ENCODE results near the gene KCNQ1.

The KCNQ1 gene

GRCh38 chr11:2699531-2700414 lies 255.0 kb downstream of the KCNQ1 start, which contains the start of gene KCNQ1OT1:
Gene KCNQ1OT1, minus strand, starts transcription at chr11:2699994.
- peak; percentile 98 for DNase-seq (ENCODE audit: low spot score)

- DNase-seq (ENCODE audit: low spot score): peak; percentile 49
Measured at GRCh38 chr11:2700415-2701211, 255.8 kb downstream of the KCNQ1 start.

GRCh38 chr11:2701230-2701629 lies 256.4 kb downstream of the KCNQ1 start:
- DNase-seq (ENCODE audit: low spot score): no peak

DNA sequence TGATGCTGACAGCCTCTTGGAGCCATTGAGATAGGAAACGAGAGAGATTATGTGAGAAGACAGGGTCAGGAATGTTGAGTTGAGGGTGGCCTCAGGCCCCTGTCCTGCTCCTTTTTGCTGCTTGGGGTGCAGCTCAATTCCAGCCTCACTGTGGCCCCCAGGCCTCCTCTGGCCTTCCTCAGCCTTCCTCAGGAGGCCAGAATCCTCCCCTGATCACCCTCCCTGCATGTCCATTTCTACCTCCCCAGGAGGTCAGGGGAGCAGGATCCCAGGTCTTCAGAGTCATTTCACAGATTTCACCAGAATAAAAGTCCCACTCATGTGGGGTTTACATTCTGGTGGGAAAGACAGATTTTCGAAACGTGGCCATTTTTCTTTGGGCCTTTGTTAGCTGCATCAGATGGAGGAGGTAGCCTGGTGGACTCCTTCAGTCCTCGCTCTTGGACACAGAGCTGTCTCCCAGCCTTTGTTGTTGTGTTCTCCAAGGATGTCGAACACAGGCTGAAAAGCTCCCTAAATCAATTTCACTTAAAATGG lies 257.2 kb downstream of the KCNQ1 start:
- DNase-seq (ENCODE audit: low spot score): no peak

GRCh38 chr11:2702771-2703362 lies 258.1 kb downstream of the KCNQ1 start:
- no peak for DNase-seq (ENCODE audit: low spot score)

DNA sequence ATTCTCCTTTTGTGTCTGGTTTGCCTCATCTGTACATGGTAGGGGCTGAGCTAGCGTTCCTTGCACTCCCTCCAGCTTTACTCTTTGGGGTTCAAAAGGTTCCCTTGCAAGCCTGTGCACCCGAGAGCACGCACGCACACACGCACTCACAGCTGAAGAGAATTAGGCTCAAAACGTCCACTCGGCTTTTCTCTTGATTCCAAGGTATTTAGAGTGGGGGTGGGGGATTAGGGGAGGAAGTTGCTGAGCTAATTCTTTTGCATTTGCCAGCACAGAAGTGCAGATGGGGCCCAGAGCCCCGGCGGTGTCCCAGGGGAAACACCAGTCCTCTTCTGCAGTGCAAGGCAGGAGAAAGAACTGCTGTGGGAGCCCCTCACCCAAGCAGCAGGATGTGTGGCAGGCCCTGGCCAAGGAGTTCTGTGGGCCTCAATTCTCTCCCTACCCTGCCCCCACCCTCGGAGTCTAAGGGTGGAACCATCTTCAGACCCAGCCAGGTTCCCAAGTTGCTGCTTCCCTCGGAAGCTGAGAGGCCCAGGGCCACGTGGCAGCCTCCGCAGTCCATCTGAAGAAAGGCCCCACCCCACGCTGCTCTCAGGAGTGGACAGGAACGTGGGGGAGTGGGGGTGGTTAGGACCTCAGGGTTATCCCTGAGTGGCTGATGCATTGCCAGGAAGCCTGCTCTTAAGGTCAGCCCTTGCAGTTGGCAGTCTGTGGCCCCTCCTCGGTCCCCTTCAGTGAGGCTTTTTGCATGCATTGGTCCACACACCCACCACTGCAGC lies 258.7 kb downstream of the KCNQ1 start:
- DNase-seq (ENCODE audit: low spot score): no peak

GRCh38 chr11:2704356-2704755 lies 259.5 kb downstream of the KCNQ1 start:
- DNase-seq (ENCODE audit: low spot score): no peak

- DNase-seq (ENCODE audit: low spot score): no peak
Measured at GRCh38 chr11:2704896-2705606, 260.2 kb downstream of the KCNQ1 start.

DNA sequence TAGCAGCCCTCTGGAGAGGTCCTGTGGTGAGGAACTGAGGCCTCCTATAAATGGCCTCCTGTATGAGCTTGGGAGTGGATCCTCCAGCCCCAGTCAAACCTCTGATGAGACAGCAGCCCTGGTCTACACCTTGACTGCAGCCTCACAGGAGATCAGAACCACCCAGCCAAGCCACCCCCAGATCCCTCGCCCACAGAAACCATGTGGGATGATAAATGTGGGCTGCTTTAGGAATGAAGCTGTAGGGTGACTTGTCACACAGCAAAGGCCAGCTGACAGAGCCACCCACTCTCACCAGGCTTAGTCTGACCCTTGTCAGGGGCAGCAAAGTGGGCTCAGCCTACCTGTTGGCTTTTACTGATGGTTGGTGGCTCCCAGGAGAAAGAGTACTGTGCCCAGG lies 261.5 kb downstream of the KCNQ1 start:
- no peak for DNase-seq (ENCODE audit: low spot score)

GRCh38 chr11:2707736-2708135 lies 262.9 kb downstream of the KCNQ1 start:
- DNase-seq (ENCODE audit: low spot score): no peak

GRCh38 chr11:2708151-2708581 lies 263.4 kb downstream of the KCNQ1 start:
- DNase-seq (ENCODE audit: low spot score): peak; percentile 45

GRCh38 chr11:2708757-2709281 lies 264.0 kb downstream of the KCNQ1 start:
- DNase-seq (ENCODE audit: low spot score): no peak

- no peak for DNase-seq (ENCODE audit: low spot score)
Measured at GRCh38 chr11:2709429-2709828, 264.6 kb downstream of the KCNQ1 start.

GRCh38 chr11:2711161-2711560 lies 266.4 kb downstream of the KCNQ1 start:
- no peak for DNase-seq (ENCODE audit: low spot score)

- DNase-seq (ENCODE audit: low spot score): no peak
Measured at GRCh38 chr11:2713094-2713493, 268.3 kb downstream of the KCNQ1 start.

DNA sequence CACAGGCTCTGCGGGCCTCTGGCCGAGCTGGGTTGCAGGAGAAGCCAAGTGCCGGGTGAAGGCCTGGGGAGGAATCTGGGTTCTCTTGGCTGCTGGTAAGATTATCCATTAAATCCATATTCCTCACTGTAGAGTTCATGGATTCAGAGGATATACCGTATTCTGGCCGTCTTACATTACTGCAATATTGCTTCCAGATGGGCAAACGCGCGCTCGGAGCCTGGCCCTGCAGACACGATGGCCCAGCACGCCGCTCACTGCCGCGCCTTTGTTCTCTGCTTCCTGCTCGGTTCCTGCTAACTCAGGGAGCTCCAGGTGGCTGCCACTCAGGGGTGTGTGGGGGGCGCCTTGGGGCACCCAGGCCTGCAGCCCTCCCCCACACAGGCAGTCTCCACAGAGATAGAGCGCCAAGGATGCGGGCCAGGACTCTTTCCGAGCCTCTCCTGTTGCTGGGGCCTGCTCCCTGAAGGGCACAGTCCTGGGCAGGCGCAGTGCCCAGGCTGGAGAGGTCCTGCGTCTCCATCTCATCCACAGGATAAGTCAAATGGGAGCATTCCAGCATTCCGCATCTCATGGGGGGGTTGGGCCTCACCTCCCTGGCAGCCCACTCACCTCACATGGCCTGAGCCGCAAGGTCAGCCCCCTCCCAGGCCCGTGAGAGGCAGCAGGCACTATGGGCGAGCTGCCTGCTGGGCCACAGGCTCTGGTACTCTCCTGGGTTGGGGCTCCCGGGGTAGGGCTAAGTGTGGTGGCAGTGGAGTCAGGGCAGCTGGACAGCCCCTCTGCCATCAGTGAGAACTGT lies 269.1 kb downstream of the KCNQ1 start:
- DNase-seq (ENCODE audit: low spot score): no peak

DNA sequence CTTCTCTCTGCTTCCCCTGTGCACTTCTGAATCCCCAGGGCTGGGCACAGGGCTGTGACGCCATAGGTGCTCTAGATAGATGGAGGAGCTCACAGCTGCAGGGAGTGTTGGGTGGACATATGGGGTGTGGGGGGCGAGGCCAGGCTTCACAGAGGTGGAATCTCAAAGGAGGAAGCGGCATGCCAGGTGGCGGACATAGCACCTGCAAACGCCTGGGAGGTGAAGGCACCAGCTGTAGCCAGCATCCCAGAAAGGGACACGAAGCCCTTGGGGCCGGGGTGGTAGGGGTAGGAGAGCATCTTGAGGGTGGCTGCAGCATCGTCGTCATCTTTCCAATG lies 269.6 kb downstream of the KCNQ1 start:
- DNase-seq (ENCODE audit: low spot score): no peak

GRCh38 chr11:2714871-2715270 lies 270.1 kb downstream of the KCNQ1 start:
- DNase-seq (ENCODE audit: low spot score): no peak

DNA sequence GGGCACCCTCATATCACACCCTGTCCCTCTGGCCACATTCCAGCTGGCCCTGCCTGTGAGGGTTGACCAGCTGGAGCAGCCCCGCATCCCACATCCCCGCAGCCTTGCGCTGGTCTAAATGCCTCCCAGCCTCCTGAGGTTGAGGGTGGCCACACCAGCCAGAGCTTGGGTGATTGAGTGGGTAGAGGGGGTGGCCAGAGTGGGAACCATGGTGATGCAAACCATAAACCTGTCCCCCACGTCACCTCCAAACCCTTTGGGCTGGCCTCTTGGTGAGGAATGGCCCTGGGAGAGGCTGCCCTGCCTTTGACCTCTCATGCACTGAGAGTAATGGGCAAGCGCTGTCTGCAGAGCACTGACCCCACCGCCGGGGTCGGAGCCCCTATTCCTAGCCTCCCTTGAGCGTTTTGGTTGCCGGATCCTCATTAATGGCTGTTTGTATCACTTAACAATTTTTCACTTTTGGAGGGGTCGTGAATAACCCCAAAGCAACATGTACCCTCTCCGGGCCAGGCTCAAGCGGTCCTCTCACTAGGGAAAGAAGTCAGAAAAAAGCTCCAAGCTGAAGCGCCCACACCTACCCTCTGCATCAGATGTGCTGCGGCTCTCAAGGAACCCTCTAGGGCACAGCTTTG lies 271.0 kb downstream of the KCNQ1 start:
- no peak for DNase-seq (ENCODE audit: low spot score)

All from AG08395 (cell line).